ENCODE measurements around the gene UBE2D1. TPM values are rescaled to one million over a fixed set of nuclear protein-coding genes. Genes with fewer than 3 reads are reported as not detected.

The UBE2D1 gene
- total and polyA plus RNA-seq, 2 of the 4 experiments (the other 2 are of a cell fraction): 9.1 to 9.7 TPM

GRCh38 chr10:58372607-58373441, 38.0 kb downstream of the UBE2D1 start:
- intact Hi-C loops (cut with micrococcal nuclease): no loop called here
- CTCF ChIA-PET: no interaction called here
- no peaks in the 10 kb centered on the region for H3K27me3 ChIP-seq (ENCODE audit: control insufficient read depth, insufficient read depth, low read length)
- H3K4ac ChIP-seq (ENCODE audit: low read depth, low read length): no peak overlapping the region
- H3K27ac ChIP-seq (ENCODE audit: insufficient read depth, low read length): no peak overlapping the region
- in situ Hi-C loops (cut with MboI; ENCODE audit: low sequenced_read_pairs): no loop called here
- H2BK15ac ChIP-seq (ENCODE audit: low read depth, low read length): no peak overlapping the region
- ATAC-seq (ENCODE audit: low read depth) (no peak), DNase-seq (no peak)
- H3K9me3 ChIP-seq (ENCODE audit: control insufficient read depth, insufficient read depth, low read length): no peaks in the 10 kb centered on the region
- H2AFZ ChIP-seq (replicated peaks; ENCODE audit: low read length, poor library complexity): no peak overlapping the region
- H3K4me1 ChIP-seq (ENCODE audit: control insufficient read depth, insufficient read depth, low read length): no peaks in the 10 kb centered on the region
- no peak overlapping the region for H2BK120ac ChIP-seq (ENCODE audit: low read depth, low read length)
- TF ChIP-seq RAD21 (IDR thresholded peaks at IDR 0.05; ENCODE audit: low read length) (no peak), RFX5 (IDR thresholded peaks at IDR 0.05; ENCODE audit: low read depth, low read length) (no peak), SMC3 (IDR thresholded peaks at IDR 0.05; ENCODE audit: low read depth, low read length) (no peak), CTCF (conservative IDR thresholded peaks at IDR 0.05; ENCODE audit: low read depth, low read length) (no peak), RCOR1 (IDR thresholded peaks at IDR 0.05; ENCODE audit: insufficient replicate concordance, low read length) (no peak), CEBPB (IDR thresholded peaks at IDR 0.05; ENCODE audit: low read depth, low read length) (no peak), MXI1 (IDR thresholded peaks at IDR 0.05; ENCODE audit: borderline replicate concordance, low read depth, low read length) (no peak)
- TF ChIP-seq, protein P1, sequence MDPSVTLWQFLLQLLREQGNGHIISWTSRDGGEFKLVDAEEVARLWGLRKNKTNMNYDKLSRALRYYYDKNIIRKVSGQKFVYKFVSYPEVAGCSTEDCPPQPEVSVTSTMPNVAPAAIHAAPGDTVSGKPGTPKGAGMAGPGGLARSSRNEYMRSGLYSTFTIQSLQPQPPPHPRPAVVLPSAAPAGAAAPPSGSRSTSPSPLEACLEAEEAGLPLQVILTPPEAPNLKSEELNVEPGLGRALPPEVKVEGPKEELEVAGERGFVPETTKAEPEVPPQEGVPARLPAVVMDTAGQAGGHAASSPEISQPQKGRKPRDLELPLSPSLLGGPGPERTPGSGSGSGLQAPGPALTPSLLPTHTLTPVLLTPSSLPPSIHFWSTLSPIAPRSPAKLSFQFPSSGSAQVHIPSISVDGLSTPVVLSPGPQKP (IDR thresholded peaks at IDR 0.05; ENCODE audit: borderline replicate concordance, low read depth, low read length): no peak
- H3K9ac ChIP-seq (ENCODE audit: low read depth, low read length): no peak overlapping the region
- no peak overlapping the region for H3K18ac ChIP-seq (ENCODE audit: low read depth, low read length)
- no peaks in the 10 kb centered on the region; a peak in 1 of 4 replicates for H3K79me1 ChIP-seq (ENCODE audit: low read depth in 1 of 2, low read length in 2 of 2)
- no peak overlapping the region for H3K23ac ChIP-seq (ENCODE audit: low read depth, low read length)
- H2BK5ac ChIP-seq (ENCODE audit: low read depth, low read length, poor library complexity, severe bottlenecking): no peak overlapping the region
- no peak overlapping the region for H2AK9ac ChIP-seq (replicated peaks; ENCODE audit: low read depth, low read length, poor library complexity)
- no peak overlapping the region for H3K14ac ChIP-seq (replicated peaks; ENCODE audit: low read depth, low read length)
- H3K4me3 ChIP-seq (ENCODE audit: insufficient read depth, low read depth, low read length): no peak overlapping the region
- H3K4me2 ChIP-seq (ENCODE audit: low read depth, low read length): no peak overlapping the region
- H3K36me3 ChIP-seq (ENCODE audit: control insufficient read depth, insufficient read depth, low read length): no peaks in the 10 kb centered on the region
- no TSS peak for BruUV-seq (replicated peaks)
- H4K91ac ChIP-seq (ENCODE audit: insufficient read depth, low read depth, low read length): no peak overlapping the region
- no CpG with 5 or more reads among the region's 4 CpGs for WGBS, 2 experiments (ENCODE audit: extremely low coverage in 2 of 2, insufficient read length in 1 of 2)
- no peak overlapping the region for H2BK20ac ChIP-seq (ENCODE audit: low read depth, low read length)
- no peak overlapping the region for H3K56ac ChIP-seq (ENCODE audit: extremely low read depth, insufficient read depth, low read length)
- dilution Hi-C loops (cut with HindIII; ENCODE audit: low sequenced_read_pairs, unreplicated experiment): no loop called here
- no peak overlapping the region for H2AK5ac ChIP-seq (ENCODE audit: low read depth, low read length)
- no peak overlapping the region for H4K5ac ChIP-seq (ENCODE audit: low read depth, low read length)
- no peak overlapping the region for H4K8ac ChIP-seq (ENCODE audit: low read depth in 2 of 2, low read length in 2 of 2)
- no peaks in the 10 kb centered on the region; the same call in 1 of the 2 replicates for H3K9me1 ChIP-seq (ENCODE audit: insufficient read depth, low read length)
- POLR2A ChIA-PET (ENCODE audit: unreplicated experiment): no interaction called here
- H4K20me1 ChIP-seq (ENCODE audit: insufficient read depth, low read length): no peaks in the 10 kb centered on the region
